HFFc6 (cell line): ENCODE data around the gene TMEM150A. TPM values are rescaled to one million over a fixed set of nuclear protein-coding genes. Genes with fewer than 3 reads are reported as not detected.

ENCODE experiments used
- DNase-seq: peaks from one replicate; pipeline ENCODE4 v3.0.0-alpha.2; 2018
- H3K27ac Mint-ChIP-seq: 2 replicates; pipeline ENCODE4 v1.8.0; 2020; ENCODE audit warnings: mild to moderate bottlenecking, mixed read lengths
- H3K27me3 Mint-ChIP-seq: 2 replicates; pipeline ENCODE4 v1.8.0; 2021; ENCODE audit warnings: mild to moderate bottlenecking, moderate library complexity, mixed read lengths; ENCODE audit not compliant: insufficient read depth
- H3K36me3 Mint-ChIP-seq: 2 replicates; pipeline ENCODE4 v1.8.0; 2021; ENCODE audit warnings: low read depth, mixed read lengths
- H3K4me1 Mint-ChIP-seq: 2 replicates; pipeline ENCODE4 v1.8.0; 2020; ENCODE audit warnings: low read depth, mixed read lengths
- H3K4me3 Mint-ChIP-seq: 2 replicates; pipeline ENCODE4 v1.8.0; 2020; ENCODE audit warnings: mild to moderate bottlenecking, moderate library complexity, mixed read lengths
- H3K9me3 Mint-ChIP-seq: 2 replicates; pipeline ENCODE4 v1.8.0; 2020; ENCODE audit warnings: mild to moderate bottlenecking, mixed read lengths
- total RNA-seq, 6 experiments: library from RNA; stranded (reverse); fragmentation: NEBNext Ultra II Directional; extraction: Animal tissue kit (Norgen Biotek cat#: 25700); gene quantifications; 2 replicates in 1 of 6; 3 replicates in 5 of 6; pipeline ENCODE4 v1.2.3, GENCODE V29; 2021
- TF ChIP-seq, protein P1 (sequence below): fragments of 200-600 bp; sonication (generic); IDR thresholded peaks from 2 replicates; pipeline ENCODE4 v1.5.0; 2021; ENCODE audit warnings: antibody characterized with exemption, mild to moderate bottlenecking

Gene TMEM150A
- total RNA-seq, 6 experiments from 2014 or later = 10.3 to 20.4 (median 12.7) TPM

DNA sequence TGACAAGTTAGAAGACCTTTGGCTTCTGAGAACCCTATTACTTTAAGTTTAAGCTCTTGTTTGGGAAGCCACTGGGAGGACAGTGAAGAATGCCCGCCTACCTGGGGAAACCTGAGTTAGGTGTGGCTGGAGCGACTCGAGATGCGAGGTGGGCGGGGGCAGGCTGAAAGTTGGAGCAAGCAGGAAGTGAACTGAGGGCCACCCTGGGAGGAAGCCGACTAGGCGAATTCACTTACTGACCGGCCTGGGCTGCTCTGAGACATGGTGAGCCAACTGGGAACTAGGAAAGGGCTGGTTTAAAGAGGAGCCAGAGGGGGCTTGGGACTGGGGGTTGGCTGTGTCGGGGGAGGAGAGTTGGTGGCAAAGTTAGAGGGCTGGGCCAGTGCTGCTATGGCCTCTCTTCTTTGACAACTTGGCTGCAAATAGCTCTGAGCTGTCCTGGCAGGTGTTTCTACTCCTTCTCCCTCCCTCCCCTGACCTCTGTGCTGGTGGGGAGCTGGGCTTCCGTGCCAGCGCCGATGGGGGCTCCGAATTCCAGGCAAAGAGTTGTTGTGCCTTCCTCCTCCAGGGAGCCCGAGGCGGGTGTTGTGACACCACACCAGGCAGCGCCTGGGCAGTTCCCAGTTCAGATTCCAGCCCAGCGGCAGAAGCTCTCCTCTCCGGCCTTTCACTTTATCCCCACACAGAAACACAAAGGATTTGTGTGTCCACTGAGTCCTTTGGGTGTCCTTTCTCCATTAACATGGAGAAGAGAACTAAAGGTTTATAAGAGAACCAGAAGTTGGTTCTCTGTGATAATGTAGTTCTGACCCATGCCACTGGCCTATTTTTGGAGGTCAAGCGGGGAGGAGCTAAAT lies 24.9 kb downstream of the TMEM150A start, which contains the start of gene VAMP8:
Gene VAMP8 (plus strand): TSS at position 201 of the 857 bp plus-strand sequence. CDS start 61 bp downstream, at position 262.
- H3K27me3 Mint-ChIP-seq = peaks cover 9% of the 10 kb centered on the region
- TF ChIP-seq, protein P1, sequence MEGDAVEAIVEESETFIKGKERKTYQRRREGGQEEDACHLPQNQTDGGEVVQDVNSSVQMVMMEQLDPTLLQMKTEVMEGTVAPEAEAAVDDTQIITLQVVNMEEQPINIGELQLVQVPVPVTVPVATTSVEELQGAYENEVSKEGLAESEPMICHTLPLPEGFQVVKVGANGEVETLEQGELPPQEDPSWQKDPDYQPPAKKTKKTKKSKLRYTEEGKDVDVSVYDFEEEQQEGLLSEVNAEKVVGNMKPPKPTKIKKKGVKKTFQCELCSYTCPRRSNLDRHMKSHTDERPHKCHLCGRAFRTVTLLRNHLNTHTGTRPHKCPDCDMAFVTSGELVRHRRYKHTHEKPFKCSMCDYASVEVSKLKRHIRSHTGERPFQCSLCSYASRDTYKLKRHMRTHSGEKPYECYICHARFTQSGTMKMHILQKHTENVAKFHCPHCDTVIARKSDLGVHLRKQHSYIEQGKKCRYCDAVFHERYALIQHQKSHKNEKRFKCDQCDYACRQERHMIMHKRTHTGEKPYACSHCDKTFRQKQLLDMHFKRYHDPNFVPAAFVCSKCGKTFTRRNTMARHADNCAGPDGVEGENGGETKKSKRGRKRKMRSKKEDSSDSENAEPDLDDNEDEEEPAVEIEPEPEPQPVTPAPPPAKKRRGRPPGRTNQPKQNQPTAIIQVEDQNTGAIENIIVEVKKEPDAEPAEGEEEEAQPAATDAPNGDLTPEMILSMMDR = no peak
- no peaks in the 10 kb centered on the region for H3K36me3 Mint-ChIP-seq
- no peak for DNase-seq
- peaks cover 12% of the 10 kb centered on the region; the same call in 1 of the 2 replicates for H3K4me1 Mint-ChIP-seq
- H3K27ac Mint-ChIP-seq = no peak within 1 kb of the TSS
- H3K9me3 Mint-ChIP-seq = no peaks in the 10 kb centered on the region
- no peak within 1 kb of the TSS for H3K4me3 Mint-ChIP-seq

DNA sequence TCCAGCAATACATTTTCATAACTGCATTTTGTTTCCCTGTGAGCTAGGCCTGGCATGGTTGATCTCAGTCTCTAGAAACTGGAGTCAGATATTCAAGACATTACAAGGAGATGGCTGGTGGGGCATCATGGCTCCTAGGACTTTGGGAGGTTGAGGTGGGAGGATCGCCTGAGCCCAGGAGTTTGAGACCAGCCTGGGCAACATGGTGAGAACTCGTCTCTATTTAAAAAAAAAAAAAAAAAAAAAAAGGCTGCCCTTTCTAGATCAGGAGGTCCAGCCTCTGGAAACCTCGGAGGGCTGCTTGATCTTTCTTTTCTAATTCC lies 25.5 kb downstream of the TMEM150A start:
- Mint-ChIP-seq H3K36me3 (no peaks in the 10 kb centered on the region), H3K27me3 (peaks cover 14% of the 10 kb centered on the region), H3K4me3 (no peak overlapping the region), H3K4me1 (peaks cover 12% of the 10 kb centered on the region; the same call in 1 of the 2 replicates), H3K27ac (no peak overlapping the region), H3K9me3 (no peaks in the 10 kb centered on the region)
- TF ChIP-seq, protein P1 = no peak
- DNase-seq = no peak

- Mint-ChIP-seq H3K27me3 (peaks cover 19% of the 10 kb centered on the region), H3K4me3 (no peak overlapping the region), H3K4me1 (peaks cover 12% of the 10 kb centered on the region; the same call in 1 of the 2 replicates), H3K9me3 (no peaks in the 10 kb centered on the region), H3K36me3 (no peaks in the 10 kb centered on the region), H3K27ac (no peak overlapping the region)
- no peak for DNase-seq
- TF ChIP-seq, protein P1 = no peak
Measured at GRCh38 chr2:85575739-85576138, 26.8 kb downstream of the TMEM150A start.

GRCh38 chr2:85566265-85566664 lies 36.2 kb downstream of the TMEM150A start:
- Mint-ChIP-seq H3K27ac (no peak overlapping the region), H3K4me3 (no peak overlapping the region), H3K36me3 (no peaks in the 10 kb centered on the region), H3K4me1 (0 out of 2 replicates have a peak, but pooled peaks cover 5% of the 10 kb centered on the region), H3K27me3 (peaks cover 9% of the 10 kb centered on the region), H3K9me3 (no peaks in the 10 kb centered on the region)
- no peak for DNase-seq
- TF ChIP-seq, protein P1 = no peak

DNA sequence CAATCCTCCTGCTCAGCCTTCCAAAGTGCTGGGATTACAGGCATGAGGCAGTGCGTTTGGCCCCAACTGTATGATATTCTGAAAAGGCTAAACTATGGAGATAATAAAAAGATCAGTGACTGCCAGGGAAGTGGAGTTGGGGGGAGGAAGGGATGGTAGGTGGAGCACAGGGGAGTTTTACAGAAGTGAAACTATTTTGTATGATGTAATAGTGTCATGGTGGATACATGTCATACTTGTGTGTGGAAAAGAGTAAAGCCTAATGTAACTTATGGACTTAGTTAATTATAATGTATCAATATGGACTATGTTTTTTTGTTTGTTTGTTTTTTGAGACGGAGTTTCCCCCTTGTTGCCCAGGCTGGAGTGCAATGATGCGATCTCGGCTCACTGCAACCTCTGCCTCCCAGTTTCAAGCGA lies 38.3 kb downstream of the TMEM150A start:
- H3K4me1 Mint-ChIP-seq = peaks cover 20% of the 10 kb centered on the region
- H3K27ac Mint-ChIP-seq = no peak overlapping the region
- TF ChIP-seq, protein P1 = no peak
- no peak overlapping the region for H3K4me3 Mint-ChIP-seq
- no peak for DNase-seq
- no peaks in the 10 kb centered on the region for H3K9me3 Mint-ChIP-seq
- H3K36me3 Mint-ChIP-seq = no peaks in the 10 kb centered on the region
- H3K27me3 Mint-ChIP-seq = peaks cover 6% of the 10 kb centered on the region
